ENCODE results near the gene TMEM154. TPM values are rescaled to one million over a fixed set of nuclear protein-coding genes. Genes with fewer than 3 reads are reported as not detected.

The TMEM154 gene
- total RNA-seq, 3 donors from 2014 or later = 1.3 to 7.2 (median 5.6) TPM

DNA sequence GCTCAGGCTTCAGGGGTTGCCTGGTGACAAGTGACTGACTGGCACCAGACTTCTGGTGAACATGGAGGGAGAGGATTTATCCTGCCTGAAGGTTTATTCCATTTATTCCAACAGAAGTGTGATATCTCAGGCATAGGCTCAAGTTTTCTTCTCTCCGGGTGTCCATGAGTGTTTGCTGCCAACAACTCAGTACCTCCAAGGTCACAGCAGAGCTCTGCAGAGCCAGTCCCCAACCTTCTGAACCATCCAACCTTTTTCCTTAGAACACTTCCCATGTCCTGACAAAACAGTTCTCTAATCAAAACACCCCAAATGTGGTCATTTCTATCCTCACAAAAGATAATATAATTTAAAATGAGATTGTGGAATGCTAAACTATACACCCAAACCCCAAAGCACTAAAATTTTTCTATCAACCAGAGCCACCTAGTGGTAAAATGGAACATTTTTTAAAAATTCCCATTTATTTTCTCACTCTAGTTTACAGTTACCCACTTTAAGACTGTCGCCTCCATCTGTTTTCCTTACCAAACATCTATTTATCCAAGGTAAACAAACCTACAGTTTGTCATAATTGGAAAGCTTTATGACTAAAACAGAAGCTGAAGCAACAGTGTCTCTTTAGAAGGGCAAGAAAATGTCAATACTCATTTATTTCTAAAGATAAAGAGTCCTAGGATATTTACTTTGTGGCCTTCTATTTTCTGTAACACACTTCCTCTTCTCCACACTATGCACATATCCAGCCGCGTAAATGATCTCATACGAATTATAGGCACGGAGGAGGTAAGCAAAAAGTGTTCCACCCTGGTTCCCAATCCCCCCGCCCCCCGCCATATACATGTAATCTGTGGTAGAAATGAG is 39.5 kb downstream of the TMEM154 start:
- TF ChIP-seq, protein P1, sequence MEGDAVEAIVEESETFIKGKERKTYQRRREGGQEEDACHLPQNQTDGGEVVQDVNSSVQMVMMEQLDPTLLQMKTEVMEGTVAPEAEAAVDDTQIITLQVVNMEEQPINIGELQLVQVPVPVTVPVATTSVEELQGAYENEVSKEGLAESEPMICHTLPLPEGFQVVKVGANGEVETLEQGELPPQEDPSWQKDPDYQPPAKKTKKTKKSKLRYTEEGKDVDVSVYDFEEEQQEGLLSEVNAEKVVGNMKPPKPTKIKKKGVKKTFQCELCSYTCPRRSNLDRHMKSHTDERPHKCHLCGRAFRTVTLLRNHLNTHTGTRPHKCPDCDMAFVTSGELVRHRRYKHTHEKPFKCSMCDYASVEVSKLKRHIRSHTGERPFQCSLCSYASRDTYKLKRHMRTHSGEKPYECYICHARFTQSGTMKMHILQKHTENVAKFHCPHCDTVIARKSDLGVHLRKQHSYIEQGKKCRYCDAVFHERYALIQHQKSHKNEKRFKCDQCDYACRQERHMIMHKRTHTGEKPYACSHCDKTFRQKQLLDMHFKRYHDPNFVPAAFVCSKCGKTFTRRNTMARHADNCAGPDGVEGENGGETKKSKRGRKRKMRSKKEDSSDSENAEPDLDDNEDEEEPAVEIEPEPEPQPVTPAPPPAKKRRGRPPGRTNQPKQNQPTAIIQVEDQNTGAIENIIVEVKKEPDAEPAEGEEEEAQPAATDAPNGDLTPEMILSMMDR (IDR thresholded peaks at IDR 0.05) = peak; percentile 32 to 67 (median 56)
- TF ChIP-seq POLR2AphosphoS5 (IDR thresholded peaks at IDR 0.05) = no peak
- H3K4me3 ChIP-seq = no peak overlapping the region
- no peak overlapping the region for H3K27ac ChIP-seq
- H3K9me3 ChIP-seq = no peaks in the 10 kb centered on the region
- no peaks in the 10 kb centered on the region for H3K4me1 ChIP-seq
- H3K27me3 ChIP-seq = no peaks in the 10 kb centered on the region
- DNase-seq (ENCODE audit: low spot score in 2 of 2) = no peak
- intact Hi-C loops (cut with DNase I; ENCODE audit: low total_unique reads) = no loop called here
- H3K36me3 ChIP-seq = no peaks in the 10 kb centered on the region

DNA sequence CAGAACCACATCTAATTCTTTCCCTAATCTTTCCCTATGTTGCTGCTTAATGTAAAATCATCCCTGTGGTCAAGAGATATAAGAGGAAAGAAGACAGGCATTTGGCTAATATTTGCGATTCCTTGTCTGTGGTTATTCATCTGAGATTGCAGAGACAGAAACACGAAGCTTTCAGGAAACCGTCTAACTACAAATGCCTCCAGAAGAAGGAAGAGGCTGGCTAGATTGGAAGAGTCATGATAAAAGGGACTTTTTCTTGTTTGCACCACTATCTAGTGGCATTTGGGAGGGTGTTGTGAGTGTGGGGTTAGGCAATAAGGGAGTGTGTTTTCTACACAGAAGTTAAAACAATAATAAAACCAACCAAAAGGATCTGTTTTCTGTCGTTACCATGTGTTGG is 43.9 kb downstream of the TMEM154 start:
- TF ChIP-seq POLR2A (IDR thresholded peaks at IDR 0.05) (no peak), POLR2AphosphoS5 (IDR thresholded peaks at IDR 0.05) (no peak)
- TF ChIP-seq, protein P1 (IDR thresholded peaks at IDR 0.05) = no peak
- no peak for DNase-seq (ENCODE audit: low spot score in 2 of 2)
- H3K4me3 ChIP-seq = no peak overlapping the region
- no peaks in the 10 kb centered on the region for H3K27me3 ChIP-seq
- intact Hi-C loops (cut with DNase I; ENCODE audit: low total_unique reads) = no loop called here
- peaks cover 2 to 4% of the 10 kb centered on the region in 2 donors for H3K4me1 ChIP-seq
- H3K9me3 ChIP-seq = no peaks in the 10 kb centered on the region
- H3K36me3 ChIP-seq = no peaks in the 10 kb centered on the region
- no peak overlapping the region for H3K27ac ChIP-seq

DNA sequence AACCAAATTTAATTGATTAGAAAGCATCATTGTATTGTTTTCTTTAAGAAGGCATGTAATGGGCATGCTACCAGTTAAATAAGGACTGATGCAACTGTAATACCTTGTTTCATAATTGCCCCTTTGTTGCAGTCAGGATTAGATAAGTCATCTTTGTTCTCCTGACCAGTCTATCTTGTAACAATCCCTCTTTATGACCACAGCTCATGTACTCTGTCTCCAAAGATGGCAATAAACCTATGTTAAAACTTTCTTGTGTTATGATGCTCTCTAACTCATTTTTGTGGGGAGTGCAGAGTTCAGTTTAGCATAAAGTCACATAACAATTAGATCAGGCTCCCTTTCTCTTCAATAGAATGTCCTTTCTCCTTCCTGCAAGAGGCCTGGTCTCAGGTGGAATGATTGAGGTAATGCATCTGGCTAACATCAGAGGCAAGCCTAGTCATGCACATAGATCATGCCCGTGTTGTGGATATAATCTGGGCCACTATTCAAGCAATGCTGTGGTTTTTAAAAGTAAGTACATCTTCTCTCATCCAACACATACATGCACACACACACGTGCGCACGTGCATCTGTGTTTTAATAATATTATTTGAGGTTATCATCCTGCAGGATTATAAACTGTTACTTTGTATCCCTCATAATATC is 45.6 kb downstream of the TMEM154 start:
- peaks cover 2 to 4% of the 10 kb centered on the region in 2 donors for H3K4me1 ChIP-seq

DNA sequence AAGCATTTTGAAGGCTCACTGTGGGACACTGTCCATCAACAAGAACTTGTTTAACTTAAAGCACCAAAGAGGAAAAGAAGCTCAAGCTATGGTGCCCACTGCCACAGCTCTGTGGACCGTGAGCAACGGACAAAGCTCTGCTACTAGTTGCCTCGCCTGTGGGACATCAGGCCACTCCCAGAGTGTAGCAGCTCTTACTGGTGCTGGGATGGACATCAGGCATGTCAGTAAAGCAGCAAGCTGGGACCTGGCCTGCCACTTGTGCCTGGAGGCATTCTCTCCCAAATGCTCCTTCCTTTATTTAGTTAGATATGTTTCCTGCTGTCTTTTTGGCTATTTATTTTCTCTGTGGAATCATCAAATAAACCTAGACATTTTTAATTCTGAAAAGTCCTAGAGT is 46.7 kb downstream of the TMEM154 start:
- Histone ChIP-seq H3K4me3 (no peak overlapping the region), H3K9me3 (no peaks in the 10 kb centered on the region), H3K36me3 (no peaks in the 10 kb centered on the region), H3K4me1 (peaks cover 2 to 4% of the 10 kb centered on the region in 2 donors), H3K27ac (peak overlapping the region; percentile 48 to 71), H3K27me3 (no peaks in the 10 kb centered on the region)
- DNase-seq (ENCODE audit: low spot score in 2 of 2) = no peak
- intact Hi-C loops (cut with DNase I; ENCODE audit: low total_unique reads) = loop anchor here (5.0 kb wide), 1 partner anchor 951 kb away; no protein-coding TSS in a partner anchor
- TF ChIP-seq, protein P1 (IDR thresholded peaks at IDR 0.05) = no peak
- TF ChIP-seq POLR2A (IDR thresholded peaks at IDR 0.05) (no peak), POLR2AphosphoS5 (IDR thresholded peaks at IDR 0.05) (no peak)

More for the DNA sequence above, 45.6 kb downstream of the TMEM154 start:
- no peaks in the 10 kb centered on the region for H3K36me3 ChIP-seq
- H3K9me3 ChIP-seq = no peaks in the 10 kb centered on the region
- TF ChIP-seq, protein P1 (IDR thresholded peaks at IDR 0.05) = no peak
- no peak for TF ChIP-seq POLR2AphosphoS5 (IDR thresholded peaks at IDR 0.05)
- TF ChIP-seq POLR2A (IDR thresholded peaks at IDR 0.05) = no peak
- H3K4me3 ChIP-seq = no peak overlapping the region
- H3K27ac ChIP-seq = peak overlapping the region; percentile 12 to 48
- DNase-seq (ENCODE audit: low spot score in 2 of 2) = peak in 1 of 2 donors; percentile 33
- H3K27me3 ChIP-seq = no peaks in the 10 kb centered on the region
- intact Hi-C loops (cut with DNase I; ENCODE audit: low total_unique reads) = loop anchor here (5.0 kb wide), 1 partner anchor 952 kb away; no protein-coding TSS in a partner anchor

DNA sequence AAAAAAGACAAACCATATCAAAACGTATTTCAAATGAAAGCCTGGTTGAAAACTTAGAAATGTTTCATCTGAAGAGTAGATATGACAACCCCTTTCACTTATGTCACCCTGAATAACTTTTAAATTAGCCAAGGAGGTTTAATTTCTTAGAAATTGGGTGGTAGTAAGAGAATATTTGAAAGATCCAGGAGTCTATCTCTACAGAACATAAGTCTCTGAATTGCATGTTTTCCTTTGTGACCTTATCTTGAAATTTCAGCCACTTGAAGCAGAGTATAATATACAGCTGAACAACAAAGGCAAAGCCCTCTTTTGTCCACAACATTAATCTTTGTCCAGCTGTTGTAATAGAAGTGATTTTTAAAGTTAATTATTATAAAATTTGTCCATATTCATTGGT is 49.5 kb downstream of the TMEM154 start:
- TF ChIP-seq, protein P1 (IDR thresholded peaks at IDR 0.05) = no peak
- TF ChIP-seq POLR2A (IDR thresholded peaks at IDR 0.05) (no peak), POLR2AphosphoS5 (IDR thresholded peaks at IDR 0.05) (no peak)
- intact Hi-C loops (cut with DNase I; ENCODE audit: low total_unique reads) = loop anchor here (5.0 kb wide), 1 partner anchor 948 kb away; no protein-coding TSS in a partner anchor

More for the DNA sequence above, 49.5 kb downstream of the TMEM154 start:
- no peak overlapping the region for H3K4me3 ChIP-seq
- no peak for DNase-seq (ENCODE audit: low spot score in 2 of 2)
- H3K27me3 ChIP-seq = no peaks in the 10 kb centered on the region
- no peak overlapping the region for H3K27ac ChIP-seq
- H3K36me3 ChIP-seq = no peaks in the 10 kb centered on the region
- no peaks in the 10 kb centered on the region for H3K9me3 ChIP-seq
- H3K4me1 ChIP-seq = peaks cover 2 to 4% of the 10 kb centered on the region in 2 donors
